ENCODE measurements around the gene PRR16.

Gene PRR16

GRCh38 chr5:120591911-120592310, 127.8 kb downstream of the PRR16 start:
- DNase-seq: no peak

- no peak for DNase-seq
These were observed 135.5 kb downstream of the PRR16 start for GRCh38 chr5:120599576-120599975.

- no peak for DNase-seq
These were observed 136.5 kb downstream of the PRR16 start for GRCh38 chr5:120600639-120601038.

GRCh38 chr5:120602033-120602432, 137.9 kb downstream of the PRR16 start:
- DNase-seq: no peak

GRCh38 chr5:120604884-120605283, 140.8 kb downstream of the PRR16 start:
- DNase-seq: no peak

GRCh38 chr5:120605325-120606079, 141.4 kb downstream of the PRR16 start:
- DNase-seq: no peak

- DNase-seq: no peak
These were observed 145.5 kb downstream of the PRR16 start for GRCh38 chr5:120609570-120609969.

GRCh38 chr5:120610145-120610544, 146.0 kb downstream of the PRR16 start:
- no peak for DNase-seq

- no peak for DNase-seq
These were observed 149.6 kb downstream of the PRR16 start for GRCh38 chr5:120613729-120614128.

GRCh38 chr5:120614531-120615180, 150.6 kb downstream of the PRR16 start:
- DNase-seq: no peak

GRCh38 chr5:120615967-120616645, 152.0 kb downstream of the PRR16 start:
- no peak for DNase-seq

GRCh38 chr5:120621339-120621738, 157.2 kb downstream of the PRR16 start:
- no peak for DNase-seq

- DNase-seq: no peak
These were observed 160.0 kb downstream of the PRR16 start for GRCh38 chr5:120624021-120624563.

GRCh38 chr5:120628156-120628555, 164.1 kb downstream of the PRR16 start:
- DNase-seq: no peak

GRCh38 chr5:120630550-120630949, 166.4 kb downstream of the PRR16 start:
- DNase-seq: no peak

- DNase-seq: no peak
These were observed 167.5 kb downstream of the PRR16 start for GRCh38 chr5:120631611-120632010.

- no peak for DNase-seq
These were observed 168.3 kb downstream of the PRR16 start for GRCh38 chr5:120632430-120632829.

- DNase-seq: no peak
These were observed 174.3 kb downstream of the PRR16 start for GRCh38 chr5:120638449-120638848.

- no peak for DNase-seq
These were observed 176.7 kb downstream of the PRR16 start for GRCh38 chr5:120640778-120641177.

- no peak for DNase-seq
These were observed 180.4 kb downstream of the PRR16 start for GRCh38 chr5:120644516-120644915.

GRCh38 chr5:120655828-120656435, 191.8 kb downstream of the PRR16 start:
- DNase-seq: no peak

GRCh38 chr5:120657104-120657503, 193.0 kb downstream of the PRR16 start:
- no peak for DNase-seq

GRCh38 chr5:120677481-120677880, 213.4 kb downstream of the PRR16 start:
- DNase-seq: no peak

Measured in activated effector memory CD4-positive, alpha-beta T cell treated with Interleukin-2 at 50 U/mL for 16 hours (primary cell).